IPS-NIHi11 (cell line): ENCODE measurements around the gene TEX54.

Experiments used
- DNase-seq: peaks from one replicate; pipeline ENCODE4 v3.0.0; 2012; ENCODE audit warnings: mixed read lengths, low spot score

The TEX54 gene

DNA sequence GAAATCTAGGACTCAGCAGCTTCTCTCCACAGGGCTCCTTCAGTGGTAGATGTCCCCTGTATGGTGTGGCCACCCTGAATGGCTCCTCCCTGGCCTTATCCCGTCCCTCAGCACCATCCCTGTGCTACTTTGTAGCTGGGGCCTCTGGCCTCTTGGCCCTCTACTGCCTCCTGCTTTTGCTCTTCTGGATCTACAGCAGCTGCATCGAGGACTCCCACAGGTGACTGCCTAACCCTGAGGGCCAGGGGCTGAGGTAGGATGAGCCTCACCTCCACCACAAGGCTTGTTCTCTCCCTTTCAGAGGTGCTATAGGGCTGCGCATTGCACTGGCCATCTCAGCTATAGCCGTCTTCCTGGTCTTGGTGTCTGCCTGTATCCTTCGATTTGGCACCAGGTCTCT lies 43.6 kb downstream of the TEX54 start:
- DNase-seq = no peak

DNA sequence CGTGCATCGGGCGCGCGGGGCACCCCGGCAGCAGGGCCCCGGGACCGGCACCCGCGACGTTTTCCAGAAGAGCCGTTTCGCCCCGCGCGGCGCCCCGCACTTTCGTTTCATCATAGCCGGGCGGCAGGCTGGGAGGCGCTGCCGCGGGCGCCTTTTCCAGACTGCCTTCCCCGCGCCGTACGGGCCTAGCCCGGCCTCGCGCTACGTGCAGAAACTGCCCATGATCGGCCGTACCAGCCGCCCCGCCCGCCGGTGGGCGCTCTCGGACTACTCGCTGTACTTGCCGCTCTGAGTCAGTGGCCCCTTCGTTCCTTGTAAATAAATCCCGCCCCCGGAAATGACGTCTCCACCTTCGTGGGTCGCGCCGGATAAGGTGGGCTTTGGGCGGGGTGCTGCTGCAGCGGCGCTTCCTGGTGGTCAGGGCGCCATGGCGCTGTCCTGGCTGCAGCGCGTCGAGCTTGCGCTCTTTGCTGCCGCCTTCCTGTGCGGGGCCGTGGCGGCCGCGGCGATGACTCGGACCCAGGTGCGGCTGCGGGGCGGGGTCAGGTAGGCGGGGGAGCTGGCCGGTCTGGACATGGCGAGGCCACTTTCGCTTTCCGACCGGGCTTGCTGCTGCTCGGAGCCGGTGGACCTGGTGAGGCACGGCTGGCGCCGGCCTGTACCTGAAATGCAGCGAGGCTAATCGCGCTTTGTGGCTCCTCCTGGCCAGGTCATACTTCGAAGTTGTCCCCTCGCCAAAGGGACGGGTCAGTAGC lies 45.5 kb downstream of the TEX54 start, which contains the start of gene TMEM179B:
Gene TMEM179B, plus strand, starts transcription at position 398 of the 755 bp plus-strand sequence. Its CDS starts 30 bp downstream, at position 428.
- DNase-seq = peak; percentile 92

DNA sequence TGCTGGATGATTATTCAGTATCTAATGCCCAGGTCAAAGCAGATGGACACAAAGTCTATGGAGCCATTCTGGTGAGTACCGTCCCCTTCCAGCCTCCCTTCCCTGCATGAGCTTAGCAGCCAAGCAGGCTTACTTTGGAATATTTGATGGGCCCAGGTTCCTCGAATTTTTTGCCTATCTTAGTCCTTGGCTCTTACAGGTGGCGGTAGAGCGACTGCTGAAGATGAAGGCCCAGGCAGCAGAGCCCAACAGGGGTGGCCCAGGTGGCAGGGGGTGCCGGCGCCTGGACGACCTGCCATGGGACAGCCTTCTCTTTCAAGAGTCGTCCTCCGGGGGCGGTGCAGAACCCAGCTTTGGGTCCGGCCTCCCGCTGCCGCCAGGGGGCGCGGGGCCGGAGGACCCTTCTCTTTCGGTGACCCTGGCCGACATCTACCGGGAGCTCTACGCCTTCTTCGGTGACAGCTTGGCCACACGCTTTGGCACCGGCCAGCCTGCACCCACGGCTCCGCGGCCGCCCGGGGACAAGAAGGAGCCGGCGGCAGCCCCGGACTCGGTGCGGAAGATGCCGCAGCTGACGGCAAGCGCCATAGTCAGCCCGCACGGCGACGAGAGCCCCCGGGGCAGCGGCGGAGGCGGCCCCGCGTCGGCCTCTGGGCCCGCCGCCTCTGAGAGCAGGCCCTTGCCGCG lies 46.2 kb downstream of the TEX54 start:
- peak; percentile 92 for DNase-seq

DNA sequence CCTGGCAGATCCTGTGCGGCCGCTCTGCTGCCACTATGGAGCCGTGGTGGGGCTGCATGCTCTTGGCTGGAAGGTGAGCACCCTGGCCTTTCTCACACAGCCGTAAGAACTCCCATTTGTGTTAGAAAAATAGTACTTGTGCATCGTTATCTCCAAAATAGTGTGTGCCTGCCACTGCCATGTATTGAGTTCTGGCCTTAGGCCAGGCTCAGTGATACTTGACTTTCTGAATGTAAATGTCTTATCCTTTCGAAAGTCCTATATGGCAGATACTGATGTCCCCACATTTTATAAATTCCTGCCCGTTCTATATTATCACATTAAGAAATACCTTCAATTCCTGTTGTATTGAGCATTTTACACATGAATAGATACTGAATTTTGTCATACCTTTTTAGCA lies 49.9 kb downstream of the TEX54 start:
- DNase-seq = no peak
